H1 (cell line): ENCODE measurements around the gene TBP. TPM values are rescaled to one million over a fixed set of nuclear protein-coding genes. Genes with fewer than 3 reads are reported as not detected.

Source experiments
- CTCF ChIA-PET: fragments of 300-600 bp; sonication (Branson Sonifier 250); formaldehyde crosslinking; loops from one replicate; lab custom pipeline; 2021; ENCODE audit not compliant: partially characterized antibody; lab: Charles Lee
- POLR2A ChIA-PET: fragments of 300-600 bp; sonication (Branson Sonifier 250); formaldehyde crosslinking; loops from one replicate; lab custom pipeline; 2021; ENCODE audit warnings: inconsistent platforms; ENCODE audit not compliant: partially characterized antibody; lab: Charles Lee
- DNase-seq, 2 experiments: peaks; one replicate each; pipeline versions ENCODE4 v3.0.0 to v3.0.0-alpha.2; 2010 to 2022; ENCODE audit warnings: low spot score in 2 of 2, low read depth in 1 of 2, mixed read lengths in 1 of 2
- FAIRE-seq: peaks from 2 replicates; lab custom pipeline; 2011; peaks lifted over from hg19 to GRCh38; lab: Jason Lieb, UNC
- H2AFZ ChIP-seq: 2 replicates; pipeline ENCODE4 v1.8.1; 2012; ENCODE audit warnings: low read length, inconsistent platforms
- H2AK5ac ChIP-seq: 2 replicates; pipeline ENCODE4 v1.6.1; 2013; ENCODE audit warnings: low read depth, low read length
- H2BK120ac ChIP-seq: replicated peaks from 2 replicates; pipeline ENCODE3; 2013; ENCODE audit warnings: low read depth, low read length, inconsistent platforms
- H2BK12ac ChIP-seq: 2 replicates; pipeline ENCODE4 v1.6.1; 2013; ENCODE audit warnings: low read depth, low read length
- H2BK15ac ChIP-seq: 2 replicates; pipeline ENCODE4 v1.6.1; 2013; ENCODE audit warnings: low read length
- H2BK20ac ChIP-seq: 2 replicates; pipeline ENCODE4 v1.6.1; 2013; ENCODE audit warnings: low read length
- H2BK5ac ChIP-seq: 2 replicates; pipeline ENCODE4 v1.6.1; 2013; ENCODE audit warnings: low read depth, low read length
- H3K14ac ChIP-seq: 2 replicates; pipeline ENCODE4 v1.6.1; 2013; ENCODE audit warnings: inconsistent platforms; ENCODE audit not compliant: insufficient read length
- H3K18ac ChIP-seq: 2 replicates; pipeline ENCODE4 v1.6.1; 2013; ENCODE audit warnings: low read length; ENCODE audit errors: extremely low read depth
- H3K23ac ChIP-seq: 2 replicates; pipeline ENCODE4 v1.6.1; 2013; ENCODE audit warnings: inconsistent platforms; ENCODE audit not compliant: insufficient read length
- H3K23me2 ChIP-seq: 2 replicates; pipeline ENCODE4 v1.6.1; 2013; ENCODE audit warnings: low read depth, low read length
- H3K27ac ChIP-seq: 2 replicates; pipeline ENCODE4 v1.6.1; 2011; ENCODE audit warnings: low read depth, low read length, inconsistent platforms
- H3K27me3 ChIP-seq, 4 experiments: replicated peaks in 1 of 4; 1 replicate in 1 of 4; 2 replicates in 3 of 4; pipeline versions ENCODE4 v1.6.1 to v1.8.1; 2011 to 2013; ENCODE audit warnings: low read length in 3 of 4, mild to moderate bottlenecking in 3 of 4, inconsistent platforms in 2 of 4, mixed read lengths in 2 of 4, moderate library complexity in 1 of 4; ENCODE audit not compliant: control insufficient read depth in 3 of 4, insufficient read depth in 3 of 4; ENCODE audit errors: extremely low read depth in 1 of 4
- H3K36me3 ChIP-seq, 4 experiments: 2 replicates each; pipeline versions ENCODE4 v1.6.1 to v1.8.1; 2011 to 2013; ENCODE audit warnings: mild to moderate bottlenecking in 4 of 4, low read length in 3 of 4, moderate library complexity in 2 of 4, control low read depth in 1 of 4, inconsistent platforms in 1 of 4; ENCODE audit not compliant: insufficient read depth in 4 of 4, control insufficient read depth in 2 of 4
- H3K4ac ChIP-seq: replicated peaks from 2 replicates; pipeline ENCODE3; 2013; ENCODE audit warnings: low read length, low read depth, mixed read lengths, inconsistent platforms; ENCODE audit not compliant: insufficient read length
- H3K4me1 ChIP-seq, 4 experiments: replicated peaks in 1 of 4; 1 replicate in 1 of 4; 2 replicates in 3 of 4; pipeline versions ENCODE4 v1.6.1 to v1.8.1; 2011 to 2013; ENCODE audit warnings: low read length in 3 of 4, inconsistent platforms in 2 of 4, mixed read lengths in 1 of 4; ENCODE audit not compliant: insufficient read depth in 4 of 4, control insufficient read depth in 3 of 4
- H3K4me2 ChIP-seq, 2 experiments: 2 replicates each; pipeline versions ENCODE4 v1.6.1 to v1.8.1; 2011 to 2013; ENCODE audit warnings: low read depth in 2 of 2, low read length in 2 of 2, control low read depth in 1 of 2, inconsistent platforms in 1 of 2, mild to moderate bottlenecking in 1 of 2; ENCODE audit not compliant: insufficient read depth in 1 of 2
- H3K4me3 ChIP-seq, 4 experiments: fragments of 200-600, 300-600 bp in 1 of 4; sonication (generic), shearing (Covaris generic), sonication (Bioruptor Twin) in 1 of 4; 2 replicates each; pipeline versions ENCODE4 v1.5.1 to v1.8.1; 2011 to 2016; ENCODE audit warnings: low read length in 4 of 4, low read depth in 3 of 4, control low read depth in 2 of 4, inconsistent platforms in 2 of 4, mild to moderate bottlenecking in 2 of 4, mixed read lengths in 1 of 4, moderate library complexity in 1 of 4; ENCODE audit not compliant: insufficient read depth in 2 of 4; ENCODE audit errors: extremely low read depth in 1 of 4
- H3K56ac ChIP-seq: replicated peaks from 2 replicates; pipeline ENCODE3; 2013; ENCODE audit warnings: low read depth, mild to moderate bottlenecking, mixed read lengths, low read length, inconsistent platforms; ENCODE audit not compliant: insufficient read length
- H3K79me1 ChIP-seq: 2 replicates; pipeline ENCODE4 v1.6.1; 2013; ENCODE audit warnings: low read depth, low read length, control low read depth
- H3K79me2 ChIP-seq, 2 experiments: 2 replicates each; pipeline versions ENCODE4 v1.6.1 to v1.8.1; 2012 to 2013; ENCODE audit warnings: low read length in 2 of 2, mild to moderate bottlenecking in 2 of 2, inconsistent platforms in 1 of 2; ENCODE audit not compliant: insufficient read depth in 2 of 2, control insufficient read depth in 1 of 2
- H3K9ac ChIP-seq, 4 experiments: replicated peaks in 1 of 4; 1 replicate in 1 of 4; 2 replicates in 3 of 4; pipeline versions ENCODE4 v1.6.1 to v1.8.1; 2011 to 2013; ENCODE audit warnings: low read depth in 3 of 4, low read length in 3 of 4, control low read depth in 2 of 4, mild to moderate bottlenecking in 2 of 4, moderate library complexity in 2 of 4, inconsistent platforms in 1 of 4; ENCODE audit errors: extremely low read depth in 1 of 4
- H3K9me3 ChIP-seq, 2 experiments: 2 replicates each; pipeline versions ENCODE4 v1.6.1 to v1.8.1; 2012 to 2013; ENCODE audit warnings: mild to moderate bottlenecking in 2 of 2, moderate library complexity in 2 of 2, control low read depth in 1 of 2, inconsistent platforms in 1 of 2, low read depth in 1 of 2, low read length in 1 of 2, mixed read lengths in 1 of 2; ENCODE audit not compliant: insufficient read depth in 2 of 2
- H4K20me1 ChIP-seq, 2 experiments: replicated peaks in 1 of 2; 2 replicates each; pipeline versions ENCODE3 to v1.8.1; 2011 to 2013; ENCODE audit warnings: inconsistent platforms in 2 of 2, low read length in 2 of 2, mild to moderate bottlenecking in 1 of 2; ENCODE audit not compliant: insufficient read depth in 2 of 2, control insufficient read depth in 1 of 2
- H4K5ac ChIP-seq: 2 replicates; pipeline ENCODE4 v1.6.1; 2013; ENCODE audit warnings: low read length, low read depth, mixed read lengths, inconsistent platforms; ENCODE audit not compliant: insufficient read length
- H4K8ac ChIP-seq: 2 replicates; pipeline ENCODE4 v1.8.0; 2013; ENCODE audit warnings: mild to moderate bottlenecking, moderate library complexity, low read length, inconsistent platforms; ENCODE audit not compliant: insufficient read depth; ENCODE audit errors: extremely low read depth
- H4K91ac ChIP-seq: replicated peaks from 2 replicates; pipeline ENCODE3; 2013; ENCODE audit warnings: low read length, mixed read lengths, inconsistent platforms; ENCODE audit not compliant: insufficient read length
- CHD2 ChIP-seq: IDR thresholded peaks from 2 replicates; pipeline ENCODE4 v1.6.1; 2012; ENCODE audit warnings: low read length, improper control_type of control experiment
- JUND ChIP-seq: IDR thresholded peaks from 2 replicates; pipeline ENCODE4 v1.6.1; 2011; ENCODE audit warnings: mild to moderate bottlenecking, improper control_type of control experiment, low read length
- MAFK ChIP-seq: IDR thresholded peaks from 2 replicates; pipeline ENCODE4 v1.6.1; 2012; ENCODE audit warnings: low read depth, mild to moderate bottlenecking, improper control_type of control experiment, low read length
- MAX ChIP-seq: IDR thresholded peaks from 2 replicates; pipeline ENCODE4 v1.6.1; 2012; ENCODE audit warnings: inconsistent platforms
- POLR2A ChIP-seq, 2 experiments: IDR thresholded peaks; 1 replicate in 1 of 2; 2 replicates in 1 of 2; pipeline ENCODE4 v1.6.1; 2011; ENCODE audit warnings: low read depth in 2 of 2, low read length in 2 of 2, mild to moderate bottlenecking in 2 of 2; ENCODE audit errors: control extremely low read depth in 1 of 2
- POLR2AphosphoS5 ChIP-seq: IDR thresholded peaks from 2 replicates; pipeline ENCODE4 v1.6.1; 2011; ENCODE audit warnings: low read depth, low read length
- SP1 ChIP-seq: IDR thresholded peaks from 2 replicates; pipeline ENCODE4 v1.6.1; 2011; ENCODE audit warnings: low read depth, low read length
- SRF ChIP-seq: IDR thresholded peaks from 2 replicates; pipeline ENCODE4 v1.6.1; 2011; ENCODE audit warnings: mild to moderate bottlenecking, low read depth, low read length, moderate library complexity
- TBP ChIP-seq: IDR thresholded peaks from 2 replicates; pipeline ENCODE4 v1.6.1; 2011; ENCODE audit warnings: low read depth, low read length, improper control_type of control experiment
- WGBS, 2 experiments: shearing (Covaris generic) in 1 of 2; methylation state at CpG; one replicate each; pipeline versions ENCODE4 v1.1.6 to v1.1.7; 2013 to 2015; ENCODE audit warnings: low lambda C conversion rate in 2 of 2, mixed read lengths in 2 of 2, inconsistent platforms in 1 of 2, low coverage in 1 of 2, missing lambda C conversion rate in 1 of 2; ENCODE audit not compliant: insufficient replicate concordance in 2 of 2, insufficient coverage in 1 of 2, insufficient read length in 1 of 2; ENCODE audit errors: extremely low coverage in 1 of 2, missing lambda C conversion rate in 1 of 2; 5-methylcytosine and 5-hydroxymethylcytosine counted together
- polyA plus RNA-seq, 7 experiments: library from polyadenylated mRNA; depleted of rRNA in 3 of 7; stranded (reverse) in 5 of 7; unstranded in 2 of 7; fragments of >200 nt in 5 of 7; fragments of 200-250 nt in 2 of 7; gene quantifications; 1 replicate in 5 of 7; 2 replicates in 1 of 7; 4 replicates in 1 of 7; pipeline versions ENCODE4 v1.2.1 to v1.2.3, GENCODE V29; 2011 to 2013; ENCODE audit warnings: missing spikeins in 2 of 7, mixed read lengths in 2 of 7
- total RNA-seq: library from RNA; stranded (reverse); fragmentation: NEBNext Ultra II Directional; extraction: Animal tissue kit (Norgen Biotek cat#: 25700); gene quantifications from 2 replicates; pipeline ENCODE4 v1.2.1, GENCODE V29; 2021

The TBP gene
- total and polyA plus RNA-seq, 2 of the 8 experiments (the other 6 are each of a cell fraction or from before 2014, with no cell fraction given): 17.2 to 20.9 TPM

- Histone ChIP-seq H3K9ac (no peak overlapping the region), H3K23me2 (no peaks in the 10 kb centered on the region), H2AK5ac (no peak overlapping the region), H4K5ac (no peak overlapping the region), H4K20me1 (peaks cover 0 to 1% of the 10 kb centered on the region in 2 experiments), H3K18ac (no peak overlapping the region), H3K4me1 (no peaks in the 10 kb centered on the region), H2AFZ (no peak overlapping the region), H3K79me2 (peaks cover 0 to 19% of the 10 kb centered on the region in 2 experiments; a peak in 2 of 4 replicates), H2BK5ac (no peak overlapping the region), H3K27me3 (no peaks in the 10 kb centered on the region), H2BK20ac (no peak overlapping the region), H3K4me2 (no peak overlapping the region), H3K27ac (no peak overlapping the region), H2BK120ac (no peak overlapping the region), H3K79me1 (no peaks in the 10 kb centered on the region), H3K4me3 (no peak overlapping the region), H4K91ac (no peak overlapping the region), H3K14ac (no peak overlapping the region), H3K36me3 (peaks cover 3 to 43% (median 20%) of the 10 kb centered on the region in 4 experiments), H3K4ac (no peak overlapping the region), H2BK12ac (no peak overlapping the region), H3K9me3 (no peaks in the 10 kb centered on the region), H3K23ac (no peak overlapping the region), H2BK15ac (no peak overlapping the region), H3K56ac (no peak overlapping the region), H4K8ac (no peak overlapping the region)
- 86% methylated on average over 4 of the region's 4 CpGs; no CpG with 5 or more reads in 1 of the 2 experiments for WGBS, 2 experiments
- TF ChIP-seq POLR2AphosphoS5: no peak
- TF ChIP-seq MAFK: no peak
- no peak for TF ChIP-seq CHD2
- no peak for TF ChIP-seq SRF
- TF ChIP-seq MAX: no peak
- TF ChIP-seq TBP: no peak
- TF ChIP-seq POLR2A (IDR thresholded peaks at IDR 0.05; ENCODE audit: control extremely low read depth in 1 of 2, low read depth in 2 of 2, low read length in 2 of 2): no peak
- no peak for TF ChIP-seq JUND
- TF ChIP-seq SP1: no peak
- no peak for FAIRE-seq
- CTCF ChIA-PET: interaction anchor here (1.6 kb wide), 1 partner anchor 14 kb away, joined by 4 read pairs; no protein-coding TSS in a partner anchor
- DNase-seq: no peak
- POLR2A ChIA-PET: interaction anchor here (1.5 kb wide), 1 partner anchor 14 kb away, joined by 6 read pairs; no protein-coding TSS in a partner anchor
Observed at GRCh38 chr6:170561555-170561954, 7.4 kb downstream of the TBP start.
